HG03064 (cell line): ENCODE results near the gene N4BP2.
"Not testable (repeated sequence)": the region's sequence is repeated elsewhere in the genome, so short reads cannot be mapped to it uniquely, and the experiment has no call there.

ENCODE experiments used
- ATAC-seq: cut with Tn5 transposase; IDR thresholded peaks from one replicate; pipeline ENCODE4 v1.9.1; 2021; ENCODE audit warnings: low read depth; ENCODE audit not compliant: unreplicated experiment

Gene N4BP2

GRCh38 chr4:40056716-40057585, at the start of gene N4BP2:
Gene N4BP2 (plus strand): TSS chr4:40056850. CDS start chr4:40097341, 40,491 bp downstream.
- peak; percentile 51 for ATAC-seq

- ATAC-seq, result no peak
Observed at GRCh38 chr4:40016007-40016406, 40.6 kb upstream of the N4BP2 start.

GRCh38 chr4:40020221-40020620, 36.4 kb upstream of the N4BP2 start:
- ATAC-seq, result no peak

- not testable (repeated sequence) for ATAC-seq
Observed at GRCh38 chr4:40021116-40021515, 35.5 kb upstream of the N4BP2 start.

- ATAC-seq, result not testable (repeated sequence)
Observed at GRCh38 chr4:40024049-40024448, 32.6 kb upstream of the N4BP2 start.

GRCh38 chr4:40032785-40033184, 23.9 kb upstream of the N4BP2 start:
- ATAC-seq, result no peak

- no peak for ATAC-seq
Observed at GRCh38 chr4:40033613-40034012, 23.0 kb upstream of the N4BP2 start.

- no peak for ATAC-seq
Observed at GRCh38 chr4:40038977-40039376, 17.7 kb upstream of the N4BP2 start.

- ATAC-seq, result no peak
Observed at GRCh38 chr4:40040908-40041307, 15.7 kb upstream of the N4BP2 start.

- ATAC-seq, result no peak
Observed at GRCh38 chr4:40043786-40044185, 12.9 kb upstream of the N4BP2 start.

- ATAC-seq, result no peak
Observed at GRCh38 chr4:40046311-40046980, 10.2 kb upstream of the N4BP2 start.

GRCh38 chr4:40053161-40053560, 3.5 kb upstream of the N4BP2 start:
- no peak for ATAC-seq

- ATAC-seq, result no peak
Observed at GRCh38 chr4:40055511-40055862, 1.2 kb upstream of the N4BP2 start.

- no peak for ATAC-seq
Observed at GRCh38 chr4:40055863-40056715, 561 bp upstream of the N4BP2 start.

- ATAC-seq, result peak; percentile 66
Observed at GRCh38 chr4:40057586-40058091, 989 bp downstream of the N4BP2 start.

- no peak for ATAC-seq
Observed at GRCh38 chr4:40058121-40058520, 1.5 kb downstream of the N4BP2 start.

GRCh38 chr4:40058854-40059253, 2.2 kb downstream of the N4BP2 start:
- ATAC-seq, result no peak

GRCh38 chr4:40059362-40059761, 2.7 kb downstream of the N4BP2 start:
- ATAC-seq, result no peak

- ATAC-seq, result no peak
Observed at GRCh38 chr4:40065010-40065409, 8.4 kb downstream of the N4BP2 start.

- no peak for ATAC-seq
Observed at GRCh38 chr4:40066651-40067050, 10.0 kb downstream of the N4BP2 start.

GRCh38 chr4:40070387-40070786, 13.7 kb downstream of the N4BP2 start:
- ATAC-seq, result no peak
